Vagina (tissue), 2 donors: ENCODE measurements around the gene SSBP2. TPM values are rescaled to one million over a fixed set of nuclear protein-coding genes. Genes with fewer than 3 reads are reported as not detected.

Experiments
- DNase-seq, 2 donors: peaks; one replicate each; pipeline ENCODE4 v3.0.0-alpha.2; 2017; ENCODE audit errors: extremely low spot score in 2 of 2
- H3K27ac ChIP-seq: fragments of 200-600 bp; sonication (generic); one replicate; pipeline ENCODE4 v1.5.1; 2019
- H3K27me3 ChIP-seq: fragments of 200-600 bp; sonication (generic); one replicate; pipeline ENCODE4 v1.5.1; 2019
- H3K36me3 ChIP-seq, 2 donors: fragments of 200-600 bp; sonication (generic); one replicate each; pipeline ENCODE4 v1.5.1; 2017 to 2019
- H3K4me1 ChIP-seq: fragments of 200-600 bp; sonication (generic); one replicate; pipeline ENCODE4 v1.5.1; 2019
- H3K4me3 ChIP-seq, 2 donors: fragments of 200-600 bp; sonication (generic); 1 replicate in 1 of 2; 2 replicates in 1 of 2; pipeline ENCODE4 v1.5.1; 2016 to 2019
- H3K9me3 ChIP-seq: fragments of 200-600 bp; sonication (generic); one replicate; pipeline ENCODE4 v1.5.1; 2019
- POLR2A ChIP-seq, 2 donors: fragments of 450-650 bp; IDR thresholded peaks; one replicate each; pipeline ENCODE4 v1.6.1; 2017; ENCODE audit warnings: antibody characterized with exemption in 2 of 2, mild to moderate bottlenecking in 2 of 2, moderate library complexity in 2 of 2
- POLR2AphosphoS5 ChIP-seq, 2 donors: sonication (generic); formaldehyde crosslinking; IDR thresholded peaks; one replicate each; pipeline ENCODE4 v1.9.0; 2017; ENCODE audit warnings: antibody characterized with exemption in 2 of 2, mild to moderate bottlenecking in 2 of 2, low read depth in 1 of 2; ENCODE audit not compliant: insufficient read depth in 1 of 2
- intact Hi-C: fragments of 100-400 bp; cut with DNase I; formaldehyde crosslinking; loops from one replicate; pipeline ENCODE4 v1.15.1; 2023
- total RNA-seq: library from RNA; depleted of rRNA; stranded (reverse); fragments of >200 nt; gene quantifications from one replicate; pipeline ENCODE4 v1.2.3, GENCODE V29; 2016
- TF ChIP-seq, protein P1 (sequence below), 3 experiments: fragments of 450-650 bp in 2 of 3; fragments of 200-600 bp in 1 of 3; sonication (generic) in 1 of 3; IDR thresholded peaks; one replicate each; pipeline ENCODE4 v1.5.1; 2017 to 2019; ENCODE audit warnings: antibody characterized with exemption in 3 of 3, mild to moderate bottlenecking in 2 of 3, moderate library complexity in 2 of 3

Gene SSBP2
- total RNA-seq, 1 donor from 2014 or later: 66.3 TPM

DNA sequence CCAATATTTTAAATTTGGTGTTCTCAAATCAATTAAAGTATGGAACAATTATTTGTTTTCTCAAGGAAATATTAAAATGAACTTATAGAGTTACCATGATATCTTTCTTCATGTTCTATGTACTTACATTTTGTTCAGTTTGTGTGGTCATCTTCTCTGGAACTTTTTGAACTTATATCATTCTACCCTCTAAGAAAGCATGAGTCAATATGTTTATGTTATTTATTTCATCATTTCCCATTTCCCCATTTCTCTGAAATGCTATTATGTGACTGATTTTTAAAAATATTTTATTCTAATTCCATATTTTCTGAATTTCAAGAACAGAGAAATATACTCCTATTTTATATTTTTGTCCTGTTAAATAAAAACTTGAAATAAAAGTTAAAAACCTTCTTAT, 233.4 kb downstream of the SSBP2 start:
- TF ChIP-seq POLR2A (IDR thresholded peaks at IDR 0.05): no peak
- intact Hi-C loops: no loop called here

GRCh38 chr5:81516091-81516490, 234.8 kb downstream of the SSBP2 start:
- intact Hi-C loops: no loop called here
- no peaks in the 10 kb centered on the region for H3K4me1 ChIP-seq
- no peak for TF ChIP-seq POLR2AphosphoS5 (IDR thresholded peaks at IDR 0.05; ENCODE audit: insufficient read depth in 1 of 2, low read depth in 1 of 2)
- no peaks in the 10 kb centered on the region for H3K36me3 ChIP-seq
- H3K4me3 ChIP-seq: no peak overlapping the region
- no peaks in the 10 kb centered on the region for H3K27me3 ChIP-seq
- no peak overlapping the region for H3K27ac ChIP-seq
- H3K9me3 ChIP-seq: no peaks in the 10 kb centered on the region
- no peak for DNase-seq

More for the DNA sequence above, 233.4 kb downstream of the SSBP2 start:
- no peaks in the 10 kb centered on the region for H3K36me3 ChIP-seq
- no peaks in the 10 kb centered on the region for H3K9me3 ChIP-seq
- no peak overlapping the region for H3K4me3 ChIP-seq
- H3K4me1 ChIP-seq: no peaks in the 10 kb centered on the region
- no peak overlapping the region for H3K27ac ChIP-seq
- no peak for DNase-seq
- H3K27me3 ChIP-seq: no peaks in the 10 kb centered on the region

- intact Hi-C loops: no loop called here
- no peaks in the 10 kb centered on the region for H3K36me3 ChIP-seq
Observed at GRCh38 chr5:81513982-81514381, 236.9 kb downstream of the SSBP2 start.

GRCh38 chr5:81513473-81513872, 237.4 kb downstream of the SSBP2 start:
- Histone ChIP-seq H3K9me3 (no peaks in the 10 kb centered on the region), H3K4me3 (no peak overlapping the region), H3K27ac (no peak overlapping the region), H3K27me3 (no peaks in the 10 kb centered on the region), H3K4me1 (no peaks in the 10 kb centered on the region), H3K36me3 (no peaks in the 10 kb centered on the region)
- intact Hi-C loops: no loop called here
- no peak for DNase-seq
- TF ChIP-seq POLR2AphosphoS5 (IDR thresholded peaks at IDR 0.05; ENCODE audit: insufficient read depth in 1 of 2, low read depth in 1 of 2) (no peak), POLR2A (IDR thresholded peaks at IDR 0.05) (no peak)
- TF ChIP-seq, protein P1, sequence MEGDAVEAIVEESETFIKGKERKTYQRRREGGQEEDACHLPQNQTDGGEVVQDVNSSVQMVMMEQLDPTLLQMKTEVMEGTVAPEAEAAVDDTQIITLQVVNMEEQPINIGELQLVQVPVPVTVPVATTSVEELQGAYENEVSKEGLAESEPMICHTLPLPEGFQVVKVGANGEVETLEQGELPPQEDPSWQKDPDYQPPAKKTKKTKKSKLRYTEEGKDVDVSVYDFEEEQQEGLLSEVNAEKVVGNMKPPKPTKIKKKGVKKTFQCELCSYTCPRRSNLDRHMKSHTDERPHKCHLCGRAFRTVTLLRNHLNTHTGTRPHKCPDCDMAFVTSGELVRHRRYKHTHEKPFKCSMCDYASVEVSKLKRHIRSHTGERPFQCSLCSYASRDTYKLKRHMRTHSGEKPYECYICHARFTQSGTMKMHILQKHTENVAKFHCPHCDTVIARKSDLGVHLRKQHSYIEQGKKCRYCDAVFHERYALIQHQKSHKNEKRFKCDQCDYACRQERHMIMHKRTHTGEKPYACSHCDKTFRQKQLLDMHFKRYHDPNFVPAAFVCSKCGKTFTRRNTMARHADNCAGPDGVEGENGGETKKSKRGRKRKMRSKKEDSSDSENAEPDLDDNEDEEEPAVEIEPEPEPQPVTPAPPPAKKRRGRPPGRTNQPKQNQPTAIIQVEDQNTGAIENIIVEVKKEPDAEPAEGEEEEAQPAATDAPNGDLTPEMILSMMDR (IDR thresholded peaks at IDR 0.05): no peak

More at GRCh38 chr5:81513982-81514381, 236.9 kb downstream of the SSBP2 start:
- Histone ChIP-seq H3K27me3 (no peaks in the 10 kb centered on the region), H3K4me1 (no peaks in the 10 kb centered on the region), H3K27ac (no peak overlapping the region), H3K4me3 (no peak overlapping the region), H3K9me3 (no peaks in the 10 kb centered on the region)
- TF ChIP-seq POLR2AphosphoS5 (IDR thresholded peaks at IDR 0.05; ENCODE audit: insufficient read depth in 1 of 2, low read depth in 1 of 2): no peak
- no peak for TF ChIP-seq POLR2A (IDR thresholded peaks at IDR 0.05)
- TF ChIP-seq, protein P1 (IDR thresholded peaks at IDR 0.05): no peak
- no peak for DNase-seq

DNA sequence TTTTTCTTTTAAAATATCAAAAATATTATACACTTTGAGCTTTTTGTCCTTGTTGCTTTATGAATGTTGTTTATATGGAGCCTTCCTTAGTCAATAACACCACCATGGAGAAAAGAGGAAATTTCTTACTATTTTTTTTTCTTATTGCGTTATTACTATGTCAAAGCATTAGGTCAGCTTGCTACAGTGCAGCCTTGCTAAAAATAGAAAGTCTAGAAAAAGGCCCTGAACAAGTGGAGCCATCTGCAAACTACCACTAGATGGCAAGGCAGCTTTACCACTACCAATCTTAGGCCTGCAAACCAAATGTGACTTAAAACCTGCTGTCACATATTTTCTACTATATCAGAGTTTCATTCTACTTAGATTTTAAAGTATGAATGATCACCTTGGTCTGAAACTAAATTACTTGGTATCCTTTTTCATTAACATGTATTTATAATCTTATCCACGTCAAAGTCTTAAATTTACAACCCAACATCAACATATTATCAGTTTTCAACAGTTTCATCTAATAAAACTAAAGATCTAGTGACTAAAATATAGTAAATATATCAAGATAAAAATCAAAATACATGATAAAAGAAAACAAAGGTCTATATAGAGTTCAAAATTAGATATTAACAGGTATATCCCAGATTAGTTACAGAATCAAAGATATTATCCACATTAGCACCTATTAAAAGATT, 243.9 kb downstream of the SSBP2 start:
- H3K4me1 ChIP-seq: peaks cover 6% of the 10 kb centered on the region
- peak overlapping the region; percentile 70 for H3K27ac ChIP-seq
- H3K4me3 ChIP-seq: no peak overlapping the region
- no peaks in the 10 kb centered on the region for H3K27me3 ChIP-seq
- TF ChIP-seq POLR2A (IDR thresholded peaks at IDR 0.05) (no peak), POLR2AphosphoS5 (IDR thresholded peaks at IDR 0.05; ENCODE audit: insufficient read depth in 1 of 2, low read depth in 1 of 2) (peak in 1 of 2 donors; percentile 91)
- TF ChIP-seq, protein P1 (IDR thresholded peaks at IDR 0.05): peak; percentile 58 to 83 (median 77)
- intact Hi-C loops: loop anchor here (5.0 to 10.0 kb wide), 2 partner anchors 238 to 345 kb away; no protein-coding TSS in a partner anchor
- DNase-seq: peak in 1 of 2 donors; percentile 87
- H3K9me3 ChIP-seq: no peaks in the 10 kb centered on the region
- no peaks in the 10 kb centered on the region for H3K36me3 ChIP-seq

DNA sequence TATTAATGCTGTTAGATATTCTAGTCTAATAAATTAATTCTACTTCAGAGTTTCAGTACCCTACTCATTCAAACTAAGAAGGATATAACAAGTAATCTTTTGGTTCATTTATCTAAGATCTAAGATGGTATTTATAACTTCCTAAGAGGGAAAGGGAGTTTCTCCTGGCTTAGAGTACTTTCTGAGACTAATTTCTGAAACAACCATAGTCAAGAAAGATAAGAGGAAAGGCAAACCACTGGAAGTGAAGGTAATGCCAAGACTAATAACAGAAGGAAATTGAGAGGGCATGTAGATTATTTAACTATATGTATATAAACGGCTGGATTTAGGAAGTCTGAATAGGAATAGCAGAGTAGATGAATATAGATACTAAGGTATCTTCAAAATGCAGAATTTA, 244.5 kb downstream of the SSBP2 start:
- Histone ChIP-seq H3K4me3 (no peak overlapping the region), H3K27me3 (no peaks in the 10 kb centered on the region), H3K9me3 (no peaks in the 10 kb centered on the region), H3K4me1 (peaks cover 6% of the 10 kb centered on the region), H3K36me3 (no peaks in the 10 kb centered on the region), H3K27ac (peak overlapping the region; percentile 70)
- TF ChIP-seq, protein P1 (IDR thresholded peaks at IDR 0.05): no peak
- TF ChIP-seq POLR2A (IDR thresholded peaks at IDR 0.05) (no peak), POLR2AphosphoS5 (IDR thresholded peaks at IDR 0.05; ENCODE audit: insufficient read depth in 1 of 2, low read depth in 1 of 2) (no peak)
- DNase-seq: no peak
- intact Hi-C loops: loop anchor here (5.0 to 10.0 kb wide), 2 partner anchors 238 to 346 kb away; no protein-coding TSS in a partner anchor
